NCI-H526 (cell line): ENCODE results near the gene KCNA5.

Source experiments
- DNase-seq, 2 experiments: peaks; one replicate each; lab custom pipeline; 2025; lab: John Stamatoyannopoulos, UW

KCNA5 gene

DNA sequence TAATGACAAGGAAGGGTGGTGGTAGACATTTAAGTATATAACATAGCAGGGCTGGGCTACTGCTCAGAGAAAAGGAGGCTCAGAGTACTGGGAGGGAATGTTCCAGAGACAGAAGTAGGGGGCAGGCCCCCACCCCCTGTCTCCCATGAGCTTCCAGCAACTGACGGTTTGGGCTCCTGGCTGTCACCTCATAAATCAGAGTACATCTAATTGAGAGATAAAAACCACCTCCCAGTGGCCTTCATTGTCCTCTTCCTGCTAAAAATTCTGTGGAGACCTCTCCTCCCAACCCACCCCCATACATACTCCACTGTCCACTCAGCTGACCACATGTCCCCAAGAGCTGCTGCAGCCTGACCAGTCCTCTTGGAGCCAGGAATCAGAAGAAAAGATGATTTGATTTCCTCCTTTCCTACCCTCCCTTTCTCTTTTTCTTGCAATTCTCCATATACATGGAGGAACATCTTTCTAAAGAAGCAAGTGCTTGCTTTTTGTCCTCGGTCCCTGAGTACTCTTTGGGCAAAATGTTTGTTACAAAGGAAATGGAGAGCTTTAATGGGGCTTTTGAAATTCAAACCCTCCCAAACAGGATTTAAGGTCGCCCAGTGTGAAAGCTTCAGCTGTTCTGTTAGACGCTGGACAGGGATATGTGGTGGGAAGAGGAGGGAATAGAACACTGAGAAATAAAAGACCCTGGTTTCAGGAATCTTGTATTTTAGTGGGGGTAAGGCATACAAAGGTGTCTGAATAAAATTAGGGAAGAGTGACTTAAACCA, 16.4 kb upstream of the KCNA5 start:
- DNase-seq: no peak

- no peak for DNase-seq
These were observed 13.6 kb upstream of the KCNA5 start for GRCh38 chr12:5030066-5030465.

DNA sequence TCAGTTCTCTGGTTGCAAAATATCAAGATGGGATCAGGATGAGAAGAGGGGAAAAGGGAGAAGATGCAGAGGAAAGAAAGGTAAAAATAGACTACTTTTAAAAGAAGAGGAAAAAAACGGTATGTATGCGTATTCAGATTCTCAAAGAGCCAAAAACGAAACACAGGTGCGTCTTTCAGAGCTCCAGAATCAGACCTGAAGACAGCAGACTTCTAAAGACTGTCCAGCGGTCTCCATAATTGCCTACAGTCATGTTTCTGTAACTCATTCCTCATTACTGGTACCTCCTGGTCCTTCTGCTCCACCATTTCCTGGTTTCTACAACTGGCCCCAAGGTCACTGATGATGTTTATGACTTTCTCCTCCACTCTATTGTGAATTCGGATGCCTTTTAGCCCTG, 12.4 kb upstream of the KCNA5 start:
- no peak for DNase-seq

DNA sequence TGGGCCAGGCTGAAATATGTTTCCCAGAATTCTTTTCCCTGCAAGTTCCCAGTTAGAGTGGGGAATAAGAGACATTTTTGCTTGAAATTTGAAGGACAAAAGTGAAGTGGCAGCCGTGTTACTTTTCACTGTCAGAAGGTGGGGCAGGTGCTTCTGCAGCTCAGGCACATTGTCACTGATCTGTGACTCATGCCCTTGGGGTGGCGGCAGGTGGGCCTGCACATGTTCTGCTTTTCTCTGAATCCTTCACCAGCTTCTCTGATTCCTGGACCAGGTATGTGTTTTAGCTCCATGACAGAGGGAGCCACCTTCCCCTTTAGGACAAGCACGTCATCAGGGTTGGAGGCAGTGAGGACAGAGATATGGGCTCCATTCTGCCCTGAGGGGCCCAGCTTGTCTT, 11.7 kb upstream of the KCNA5 start:
- no peak for DNase-seq

GRCh38 chr12:5032821-5033220, 10.9 kb upstream of the KCNA5 start:
- no peak for DNase-seq

- DNase-seq: no peak
These were observed 9.8 kb upstream of the KCNA5 start for GRCh38 chr12:5033883-5034282.

DNA sequence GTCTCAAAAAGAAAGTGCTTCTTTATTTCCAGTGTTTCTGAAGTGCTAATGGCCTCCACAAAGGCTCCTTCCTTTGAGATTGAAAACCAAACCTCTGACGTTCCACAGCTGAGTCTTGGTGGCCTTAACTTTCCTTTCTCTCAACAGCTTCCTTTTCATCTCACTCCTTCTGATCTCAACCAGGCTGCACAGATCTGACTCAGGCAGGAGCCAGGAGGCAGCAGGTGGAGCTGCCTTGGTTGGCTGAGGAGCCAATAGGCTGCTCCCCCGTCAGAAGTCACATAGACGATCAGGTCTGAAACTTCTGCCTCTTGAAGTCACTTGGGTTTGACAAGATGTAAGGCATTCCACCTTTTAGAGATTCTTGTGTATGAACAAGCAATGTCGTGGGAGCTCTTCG, 9.1 kb upstream of the KCNA5 start:
- DNase-seq: no peak

DNA sequence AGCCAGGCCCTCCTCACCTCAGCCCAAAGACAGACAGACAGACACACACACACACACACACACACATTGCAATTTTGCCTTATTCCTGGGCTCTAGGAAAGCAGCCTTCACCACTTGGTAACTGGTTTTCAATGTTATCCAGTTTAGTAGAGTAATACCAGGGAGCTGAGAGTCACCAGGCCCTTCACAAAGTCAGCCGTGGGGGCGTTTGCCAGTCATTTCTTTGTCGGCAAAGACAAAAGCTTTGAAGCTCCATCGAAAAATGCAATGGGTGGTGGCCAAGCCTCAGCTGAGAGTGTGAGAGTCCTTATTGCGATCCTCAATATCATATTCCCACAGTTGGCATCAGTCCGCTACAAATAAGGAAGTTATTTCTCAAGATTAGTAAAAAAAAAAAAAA, 8.1 kb upstream of the KCNA5 start:
- no peak for DNase-seq

- DNase-seq: no peak
These were observed 7.6 kb upstream of the KCNA5 start for GRCh38 chr12:5036031-5036430.

GRCh38 chr12:5037795-5038357, 5.8 kb upstream of the KCNA5 start:
- DNase-seq: no peak

- DNase-seq: no peak
These were observed 4.8 kb upstream of the KCNA5 start for GRCh38 chr12:5038781-5039311.

DNA sequence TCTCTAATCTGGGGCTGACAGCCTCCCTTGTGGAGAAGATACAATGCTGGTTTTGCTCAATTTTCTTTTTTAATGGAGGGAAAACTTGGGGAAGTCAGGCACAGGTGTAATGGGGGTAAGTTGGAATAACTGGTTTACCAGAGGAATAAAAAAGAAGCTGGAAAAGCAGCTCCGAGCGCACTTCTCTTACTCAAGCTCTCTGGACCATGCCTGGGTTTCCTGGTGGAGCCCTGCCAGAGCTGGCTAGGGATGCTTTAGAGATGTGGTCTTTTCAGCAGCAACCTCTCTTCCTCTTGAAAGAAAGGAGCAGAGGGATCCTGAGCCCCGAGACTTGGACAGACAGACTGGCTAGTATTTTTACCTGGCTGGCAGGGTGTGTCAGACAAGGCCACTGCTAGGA, 3.9 kb upstream of the KCNA5 start:
- DNase-seq: no peak

- DNase-seq: no peak
These were observed 3.3 kb upstream of the KCNA5 start for GRCh38 chr12:5040368-5040767.

DNA sequence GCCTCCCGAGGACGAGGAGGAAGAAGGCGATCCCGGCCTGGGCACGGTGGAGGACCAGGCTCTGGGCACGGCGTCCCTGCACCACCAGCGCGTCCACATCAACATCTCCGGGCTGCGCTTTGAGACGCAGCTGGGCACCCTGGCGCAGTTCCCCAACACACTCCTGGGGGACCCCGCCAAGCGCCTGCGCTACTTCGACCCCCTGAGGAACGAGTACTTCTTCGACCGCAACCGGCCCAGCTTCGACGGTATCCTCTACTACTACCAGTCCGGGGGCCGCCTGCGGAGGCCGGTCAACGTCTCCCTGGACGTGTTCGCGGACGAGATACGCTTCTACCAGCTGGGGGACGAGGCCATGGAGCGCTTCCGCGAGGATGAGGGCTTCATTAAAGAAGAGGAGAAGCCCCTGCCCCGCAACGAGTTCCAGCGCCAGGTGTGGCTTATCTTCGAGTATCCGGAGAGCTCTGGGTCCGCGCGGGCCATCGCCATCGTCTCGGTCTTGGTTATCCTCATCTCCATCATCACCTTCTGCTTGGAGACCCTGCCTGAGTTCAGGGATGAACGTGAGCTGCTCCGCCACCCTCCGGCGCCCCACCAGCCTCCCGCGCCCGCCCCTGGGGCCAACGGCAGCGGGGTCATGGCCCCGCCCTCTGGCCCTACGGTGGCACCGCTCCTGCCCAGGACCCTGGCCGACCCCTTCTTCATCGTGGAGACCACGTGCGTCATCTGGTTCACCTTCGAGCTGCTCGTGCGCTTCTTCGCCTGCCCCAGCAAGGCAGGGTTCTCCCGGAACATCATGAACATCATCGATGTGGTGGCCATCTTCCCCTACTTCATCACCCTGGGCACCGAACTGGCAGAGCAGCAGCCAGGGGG, 979 bp downstream of the KCNA5 start:
- DNase-seq: no peak

DNA sequence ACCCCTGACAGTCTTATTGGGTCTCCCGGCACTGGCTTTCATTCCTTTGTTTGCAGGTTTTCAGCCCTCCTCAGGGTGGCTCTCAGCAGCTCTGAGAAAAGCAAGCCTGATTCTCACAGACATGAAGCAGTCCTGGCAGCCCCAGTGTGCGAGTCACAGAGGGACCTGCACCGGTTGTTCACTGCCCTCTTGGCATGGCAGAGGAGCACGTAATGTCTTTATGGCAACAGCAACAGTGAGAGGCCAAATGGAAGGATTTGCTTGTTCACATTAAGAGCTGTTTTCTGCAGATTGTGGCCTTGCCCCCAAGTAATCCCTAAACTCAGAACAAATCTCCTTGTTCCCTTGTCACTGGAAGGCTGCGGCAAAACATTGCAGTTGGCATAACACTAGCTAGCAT, 3.4 kb downstream of the KCNA5 start:
- no peak for DNase-seq

DNA sequence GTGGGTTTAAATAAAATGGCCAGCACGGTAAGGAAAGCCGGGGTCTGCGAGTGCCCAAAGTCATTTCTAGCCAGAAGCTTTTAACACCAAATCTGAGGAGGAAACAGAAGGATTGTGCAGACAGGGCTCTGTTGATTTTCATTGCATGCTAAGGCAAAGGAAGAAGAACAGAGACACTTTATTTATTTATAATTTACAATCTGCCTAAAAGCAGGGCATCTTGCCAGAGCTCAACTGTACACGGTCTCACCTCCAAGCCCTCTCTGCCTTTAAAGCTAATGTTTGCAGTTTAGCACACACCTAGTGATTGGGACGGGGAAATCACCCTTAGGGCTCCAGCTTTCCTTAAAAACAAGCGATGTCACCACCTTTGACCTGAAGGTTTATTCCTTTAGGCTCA, 4.0 kb downstream of the KCNA5 start:
- DNase-seq: no peak

DNA sequence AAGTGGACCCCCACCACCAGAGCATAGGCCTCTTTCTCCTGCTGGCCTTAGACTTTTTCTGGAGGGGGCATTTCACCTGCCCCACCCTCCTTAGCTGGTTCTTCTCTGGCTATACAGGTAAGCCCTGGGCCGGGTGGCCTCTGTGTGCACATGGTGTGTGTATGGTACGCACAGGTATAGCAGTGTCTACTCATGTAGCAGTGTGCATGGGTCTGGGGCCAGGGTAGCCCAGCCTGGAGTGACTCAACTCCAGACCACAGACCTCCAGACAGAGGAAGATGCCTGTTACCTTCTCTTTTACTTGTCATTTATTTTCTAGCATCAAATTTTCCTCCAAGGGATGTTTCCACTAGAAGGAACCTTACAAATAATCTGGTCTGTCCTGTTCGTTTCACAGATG, 6.9 kb downstream of the KCNA5 start:
- no peak for DNase-seq

DNA sequence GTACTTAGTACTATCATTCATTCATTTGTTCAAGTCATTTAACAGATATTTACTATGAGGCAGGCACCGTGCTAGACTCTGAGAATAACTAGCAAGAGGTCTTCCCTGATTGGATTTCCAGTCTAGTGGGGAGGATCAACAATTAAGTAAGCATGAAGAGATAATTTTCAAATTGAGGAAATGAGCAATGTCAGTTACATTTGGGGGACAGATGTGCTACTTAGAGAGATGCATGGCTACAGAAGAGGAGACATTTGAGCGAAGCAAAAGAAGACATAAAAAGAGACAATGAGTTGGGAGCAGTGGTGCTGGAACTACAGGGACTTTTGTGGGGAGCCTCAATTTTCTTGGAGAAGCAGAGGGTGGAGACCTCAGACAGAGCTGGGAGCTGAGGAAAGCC, 7.7 kb downstream of the KCNA5 start:
- no peak for DNase-seq

GRCh38 chr12:5051913-5052312, 8.2 kb downstream of the KCNA5 start:
- no peak for DNase-seq

GRCh38 chr12:5052348-5052747, 8.7 kb downstream of the KCNA5 start:
- DNase-seq: no peak

DNA sequence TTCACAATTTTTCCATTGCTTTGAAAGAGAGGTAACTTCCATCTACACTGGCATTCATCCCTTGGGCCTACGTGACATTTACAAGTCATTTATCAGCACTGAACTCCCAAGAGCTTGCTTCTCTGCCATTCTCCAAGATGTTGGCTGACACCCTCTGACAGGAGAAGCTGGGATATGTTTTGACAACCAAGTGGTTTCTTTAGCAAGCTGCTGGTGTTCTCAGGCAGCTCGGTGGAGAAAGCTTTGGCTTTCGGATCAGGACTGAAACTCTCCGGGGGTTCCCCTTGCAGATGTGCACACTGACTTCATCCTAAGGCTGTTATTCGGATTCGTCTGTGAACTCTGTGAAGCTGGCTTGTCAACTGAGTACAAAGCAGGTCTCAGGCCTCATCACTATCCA, 15.7 kb downstream of the KCNA5 start:
- no peak for DNase-seq

DNA sequence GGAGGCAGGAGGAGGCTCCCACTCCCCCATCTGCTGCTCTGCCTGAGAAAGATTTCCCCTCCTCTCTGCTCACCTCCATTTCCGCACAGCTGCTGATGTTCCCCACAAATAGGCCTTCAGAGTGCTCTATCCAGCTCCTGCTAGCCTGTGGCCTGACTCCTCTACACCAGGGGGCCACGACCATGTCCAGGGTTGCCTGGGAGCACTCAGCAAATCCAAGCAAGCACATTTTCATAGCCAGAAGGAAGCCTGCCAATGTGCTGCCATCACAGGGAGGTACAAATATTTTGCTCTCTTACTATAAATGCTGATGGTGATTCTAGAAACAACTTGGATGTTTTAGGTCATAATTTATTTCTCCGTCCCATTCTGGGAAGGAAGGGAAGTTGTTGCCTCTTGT, 17.3 kb downstream of the KCNA5 start:
- no peak for DNase-seq

DNA sequence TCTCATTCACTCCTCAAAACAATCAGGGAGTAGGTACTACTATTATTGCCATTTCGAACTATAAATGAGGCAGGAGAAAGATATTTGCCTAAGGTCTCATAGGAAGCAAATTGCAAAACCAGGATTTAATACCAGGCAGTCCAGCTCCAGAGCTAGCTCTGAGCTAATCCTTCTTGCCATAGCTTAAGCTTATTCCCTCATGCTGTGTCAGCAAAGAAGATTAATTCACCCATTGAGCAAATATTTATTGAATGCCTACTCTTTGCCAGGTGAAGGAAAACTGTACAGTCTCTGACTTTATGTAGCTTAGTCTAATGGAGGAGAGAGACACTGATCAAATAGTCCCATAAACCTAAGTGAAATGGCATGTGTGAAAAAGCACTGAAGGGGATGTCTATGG, 19.5 kb downstream of the KCNA5 start:
- no peak for DNase-seq
